Muscle of leg (tissue), 11 donors: ENCODE measurements around the gene TMEM119. TPM values are rescaled to one million over a fixed set of nuclear protein-coding genes. Genes with fewer than 3 reads are reported as not detected.
A peak's percentile ranks its signal among the peaks of the same experiment; 100 is the strongest.
"Not testable (repeated sequence)": the region's sequence is repeated elsewhere in the genome, so short reads cannot be mapped to it uniquely, and the experiment has no call there.

Experiments used
- DNase-seq: peaks from one replicate; pipeline ENCODE4 v3.0.0; 2013
- H3K27ac ChIP-seq: one replicate; pipeline ENCODE4 v1.5.1; 2013; ENCODE audit warnings: mild to moderate bottlenecking, low read length, control low read depth
- H3K27me3 ChIP-seq: one replicate; pipeline ENCODE4 v1.6.1; 2013; ENCODE audit warnings: low read length; ENCODE audit not compliant: control insufficient read depth, insufficient read depth
- H3K36me3 ChIP-seq: one replicate; pipeline ENCODE4 v1.6.1; 2013; ENCODE audit warnings: low read length; ENCODE audit not compliant: control insufficient read depth, insufficient read depth
- H3K4me1 ChIP-seq: one replicate; pipeline ENCODE4 v1.6.1; 2013; ENCODE audit warnings: low read length; ENCODE audit not compliant: control insufficient read depth, insufficient read depth
- H3K4me3 ChIP-seq: one replicate; pipeline ENCODE4 v1.5.1; 2013; ENCODE audit warnings: low read length, control low read depth
- H3K9me3 ChIP-seq: replicated peaks from 2 replicates; pipeline ENCODE4 v1.6.1; 2013; ENCODE audit warnings: low read depth, low read length; ENCODE audit not compliant: control insufficient read depth
- WGBS: methylation state at CpG from one replicate; pipeline ENCODE4 v1.1.5; 2013; ENCODE audit warnings: missing lambda C conversion rate; ENCODE audit not compliant: insufficient coverage; 5-methylcytosine and 5-hydroxymethylcytosine counted together
- polyA plus RNA-seq, 8 donors: library from polyadenylated mRNA; unstranded; fragments of 120-200 nt; gene quantifications; one replicate each; pipeline versions ENCODE4 v1.2.1 to v1.2.3, GENCODE V29; 2013; ENCODE audit warnings: inconsistent platforms in 1 of 8, low replicate concordance in 1 of 8; ENCODE audit not compliant: insufficient read length in 8 of 8, insufficient read depth in 1 of 8
- total RNA-seq: library from RNA; stranded (reverse); fragments of 120-200 nt; gene quantifications from one replicate; pipeline ENCODE4 v1.2.4, GENCODE V29; 2013

TMEM119 gene
- total and polyA plus RNA-seq, 9 donors, result 25.2 to 68.7 (median 43.1) TPM

DNA sequence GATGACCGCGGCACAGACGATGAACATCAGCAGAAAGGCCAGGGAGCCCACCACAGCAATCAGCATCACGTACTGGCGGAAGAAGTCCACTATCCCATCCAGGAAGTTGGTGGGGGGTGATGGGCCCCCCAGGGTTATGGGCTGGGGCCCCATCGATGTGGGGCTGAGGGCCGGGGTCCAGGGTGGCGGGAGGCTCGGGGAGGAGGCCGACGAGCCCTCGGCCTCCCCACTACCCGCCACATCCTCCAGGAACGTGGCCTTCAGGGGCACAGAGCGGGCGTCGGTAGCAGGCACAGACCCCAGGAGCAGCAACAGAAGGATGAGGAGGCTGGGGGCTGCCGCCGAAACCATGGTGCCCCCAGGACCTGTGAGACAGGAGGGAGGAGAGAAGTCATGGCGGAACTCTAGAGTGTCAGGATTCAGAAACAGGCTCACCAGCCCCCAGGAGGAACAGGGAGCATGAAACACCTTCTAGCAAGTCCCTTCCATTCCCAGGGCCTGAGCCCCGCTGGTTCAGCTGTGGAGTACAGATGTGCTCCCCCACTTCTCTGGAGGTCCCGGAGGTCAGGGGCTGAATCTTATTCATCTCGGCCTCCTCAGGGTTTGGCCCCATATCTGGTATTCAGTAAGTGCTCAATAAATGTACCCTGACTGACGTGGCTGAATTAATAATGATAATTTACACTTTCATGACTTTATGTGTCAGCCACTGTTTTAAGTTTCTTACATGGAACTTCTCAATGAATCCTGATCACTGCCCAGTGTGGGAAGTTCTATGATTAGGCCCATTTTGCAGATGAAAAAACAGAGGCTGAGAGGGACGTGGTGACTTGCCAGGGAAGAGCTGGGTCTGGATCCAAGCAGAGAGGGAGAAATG lies 5.6 kb downstream of the TMEM119 start:
- no peak overlapping the region for H3K4me3 ChIP-seq
- peaks cover 59% of the 10 kb centered on the region for H3K4me1 ChIP-seq
- 77% methylated on average over 7 of the region's 25 CpGs for WGBS

GRCh38 chr12:108591267-108591980 lies 6.5 kb downstream of the TMEM119 start:
- Histone ChIP-seq H3K9me3 (no peaks in the 10 kb centered on the region), H3K27me3 (no peaks in the 10 kb centered on the region), H3K27ac (no peak overlapping the region), H3K4me3 (no peak overlapping the region), H3K4me1 (peaks cover 53% of the 10 kb centered on the region), H3K36me3 (peaks cover 2% of the 10 kb centered on the region)
- 65% methylated on average over 18 of the region's 22 CpGs for WGBS
- no peak for DNase-seq

More for the DNA sequence above, 5.6 kb downstream of the TMEM119 start:
- Histone ChIP-seq H3K27ac (no peak overlapping the region), H3K36me3 (peaks cover 2% of the 10 kb centered on the region), H3K9me3 (no peaks in the 10 kb centered on the region), H3K27me3 (no peaks in the 10 kb centered on the region)
- DNase-seq, result no peak

GRCh38 chr12:108590463-108590862 lies 7.4 kb downstream of the TMEM119 start:
- H3K4me3 ChIP-seq, H3K27ac ChIP-seq, H3K9me3 ChIP-seq, DNase-seq, H3K36me3 ChIP-seq, H3K27me3 ChIP-seq: not testable (repeated sequence)
- WGBS, result 90% methylated on average over 6 of the region's 9 CpGs
- peaks cover 46% of the 10 kb centered on the region for H3K4me1 ChIP-seq

- Histone ChIP-seq H3K27me3 (no peaks in the 10 kb centered on the region), H3K27ac (no peak overlapping the region), H3K9me3 (no peaks in the 10 kb centered on the region), H3K4me1 (peaks cover 44% of the 10 kb centered on the region), H3K36me3 (no peaks in the 10 kb centered on the region), H3K4me3 (no peak overlapping the region)
- 16% methylated on average over 4 of the region's 7 CpGs for WGBS
- no peak for DNase-seq
Observed at GRCh38 chr12:108589840-108590229, 8.0 kb downstream of the TMEM119 start.

DNA sequence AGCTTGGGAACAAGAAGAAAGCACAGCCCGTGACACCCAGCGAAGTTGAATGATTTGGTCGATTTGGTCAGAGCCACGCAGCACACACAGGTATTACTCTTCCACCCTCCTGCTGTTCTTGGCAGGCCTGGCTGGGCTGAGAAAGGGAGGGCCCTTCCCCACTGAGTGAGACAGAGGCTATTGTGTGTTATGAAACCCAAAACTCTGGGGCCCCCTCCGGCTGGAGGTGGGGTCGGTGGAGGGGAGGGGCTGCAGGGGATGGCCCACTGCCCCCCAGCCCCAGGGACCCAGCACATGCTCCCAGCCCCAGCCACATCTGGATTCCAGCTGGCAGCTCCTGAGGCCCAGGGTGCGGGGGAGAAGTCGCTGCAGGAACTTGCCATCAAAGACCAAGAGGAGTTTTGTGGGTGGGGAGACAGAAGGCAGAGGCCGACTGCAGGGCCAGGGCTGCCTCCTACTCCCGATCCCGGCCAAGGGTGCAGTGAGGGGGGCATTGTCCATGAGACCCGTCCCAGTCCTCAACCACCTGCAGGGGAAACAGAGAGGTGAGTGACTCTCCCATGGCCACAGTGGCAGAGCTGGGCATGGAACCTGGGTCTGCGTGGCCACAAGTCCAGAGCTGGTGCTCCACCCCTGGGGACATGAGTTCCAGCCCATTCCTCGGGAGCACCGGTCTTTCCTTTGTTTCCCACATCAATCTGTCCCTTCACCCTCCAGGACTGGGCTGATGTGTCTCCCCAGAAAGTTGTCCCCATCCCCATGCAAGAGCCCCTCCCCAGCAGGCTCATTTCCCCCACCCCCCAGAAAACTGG lies 8.7 kb downstream of the TMEM119 start:
- H3K4me3 ChIP-seq, result no peak overlapping the region
- H3K4me1 ChIP-seq, result peaks cover 46% of the 10 kb centered on the region
- DNase-seq, result peak; percentile 82
- H3K36me3 ChIP-seq, result no peaks in the 10 kb centered on the region
- H3K9me3 ChIP-seq, result no peaks in the 10 kb centered on the region
- no peaks in the 10 kb centered on the region for H3K27me3 ChIP-seq
- H3K27ac ChIP-seq, result peak overlapping the region; percentile 84
- 21% methylated on average over 4 of the region's 15 CpGs for WGBS

GRCh38 chr12:108587826-108588225 lies 10.1 kb downstream of the TMEM119 start:
- peak overlapping the region; percentile 84 for H3K27ac ChIP-seq
- peaks cover 50% of the 10 kb centered on the region for H3K4me1 ChIP-seq
- 37% methylated on average over 2 of the region's 4 CpGs for WGBS
- no peak overlapping the region for H3K4me3 ChIP-seq
- H3K9me3 ChIP-seq, result no peaks in the 10 kb centered on the region
- H3K36me3 ChIP-seq, result no peaks in the 10 kb centered on the region
- DNase-seq, result peak; percentile 74
- H3K27me3 ChIP-seq, result no peaks in the 10 kb centered on the region

GRCh38 chr12:108586306-108586705 lies 11.6 kb downstream of the TMEM119 start:
- Histone ChIP-seq H3K27ac (no peak overlapping the region), H3K4me3 (no peak overlapping the region), H3K36me3 (no peaks in the 10 kb centered on the region), H3K27me3 (no peaks in the 10 kb centered on the region), H3K4me1 (peaks cover 58% of the 10 kb centered on the region), H3K9me3 (no peaks in the 10 kb centered on the region)
- 86% methylated on average over 8 of the region's 11 CpGs for WGBS
- DNase-seq, result no peak

DNA sequence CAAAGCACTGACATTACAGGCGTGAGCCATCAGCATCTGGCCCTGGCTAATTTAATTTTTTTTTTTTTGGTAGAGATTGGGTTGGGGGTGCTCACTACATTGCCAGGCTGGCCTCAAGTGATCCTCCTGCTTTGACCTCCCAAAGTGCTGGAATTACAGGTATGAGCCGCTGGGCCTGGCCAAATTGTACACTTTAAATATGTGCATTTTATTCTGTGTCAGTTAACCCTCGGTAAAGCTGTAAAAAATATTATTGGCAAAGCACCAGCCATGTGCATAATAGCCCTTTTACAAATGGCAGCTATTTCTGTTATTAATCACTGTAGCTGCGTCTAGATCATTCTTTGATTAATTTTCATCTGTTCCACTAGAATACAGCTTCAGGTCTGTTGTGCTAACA lies 12.0 kb downstream of the TMEM119 start:
- Histone ChIP-seq H3K9me3 (no peaks in the 10 kb centered on the region), H3K27ac (no peak overlapping the region), H3K4me1 (peaks cover 58% of the 10 kb centered on the region), H3K4me3 (no peak overlapping the region), H3K27me3 (no peaks in the 10 kb centered on the region), H3K36me3 (no peaks in the 10 kb centered on the region)
- WGBS, result no CpG with 5 or more reads among the region's 4 CpGs
- DNase-seq, result no peak

GRCh38 chr12:108584456-108585065 lies 13.3 kb downstream of the TMEM119 start:
- no peak for DNase-seq
- no peaks in the 10 kb centered on the region for H3K36me3 ChIP-seq
- no peaks in the 10 kb centered on the region for H3K27me3 ChIP-seq
- H3K4me3 ChIP-seq, result no peak overlapping the region
- H3K4me1 ChIP-seq, result peaks cover 55% of the 10 kb centered on the region
- peak overlapping the region; percentile 86 for H3K27ac ChIP-seq
- no peaks in the 10 kb centered on the region for H3K9me3 ChIP-seq
- no CpG with 5 or more reads among the region's 3 CpGs for WGBS
